Esophagus squamous epithelium (tissue), 4 donors: ENCODE data around the gene SELENOO.

Source experiments
- POLR2A ChIP-seq, 4 donors: fragments of 450-650 bp; IDR thresholded peaks; one replicate each; pipeline ENCODE4 v1.6.1; 2017; ENCODE audit warnings: antibody characterized with exemption in 4 of 4, mild to moderate bottlenecking in 4 of 4, moderate library complexity in 3 of 4
- TF ChIP-seq, protein P1 (sequence below), 6 experiments: fragments of 450-650 bp in 4 of 6; fragments of 200-600 bp in 2 of 6; sonication (generic) in 2 of 6; IDR thresholded peaks; one replicate each; pipeline ENCODE4 v1.5.1; 2016 to 2019; ENCODE audit warnings: antibody characterized with exemption in 6 of 6, mild to moderate bottlenecking in 4 of 6, moderate library complexity in 4 of 6

DNA sequence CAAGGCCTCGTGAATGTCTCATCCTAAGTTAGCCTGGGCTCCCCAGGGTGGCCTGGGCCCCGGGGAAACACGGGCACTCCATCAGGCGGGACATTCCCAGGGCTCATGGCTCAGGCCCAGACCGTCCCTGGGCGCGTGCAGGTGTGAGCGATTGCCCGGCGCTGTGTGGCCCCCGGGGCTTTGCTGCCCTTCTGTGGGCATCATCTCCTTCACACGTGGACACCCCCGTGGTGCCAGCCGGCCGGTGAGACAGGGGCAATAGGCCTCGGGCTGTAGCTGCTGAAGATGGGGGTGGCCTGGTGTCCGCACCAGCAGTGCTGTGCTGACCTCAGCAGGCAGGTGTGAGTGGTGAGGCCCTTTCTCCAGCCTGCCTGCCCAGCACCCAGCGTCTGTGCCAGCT, 4.6 kb upstream of the SELENOO start:
- TF ChIP-seq, protein P1, sequence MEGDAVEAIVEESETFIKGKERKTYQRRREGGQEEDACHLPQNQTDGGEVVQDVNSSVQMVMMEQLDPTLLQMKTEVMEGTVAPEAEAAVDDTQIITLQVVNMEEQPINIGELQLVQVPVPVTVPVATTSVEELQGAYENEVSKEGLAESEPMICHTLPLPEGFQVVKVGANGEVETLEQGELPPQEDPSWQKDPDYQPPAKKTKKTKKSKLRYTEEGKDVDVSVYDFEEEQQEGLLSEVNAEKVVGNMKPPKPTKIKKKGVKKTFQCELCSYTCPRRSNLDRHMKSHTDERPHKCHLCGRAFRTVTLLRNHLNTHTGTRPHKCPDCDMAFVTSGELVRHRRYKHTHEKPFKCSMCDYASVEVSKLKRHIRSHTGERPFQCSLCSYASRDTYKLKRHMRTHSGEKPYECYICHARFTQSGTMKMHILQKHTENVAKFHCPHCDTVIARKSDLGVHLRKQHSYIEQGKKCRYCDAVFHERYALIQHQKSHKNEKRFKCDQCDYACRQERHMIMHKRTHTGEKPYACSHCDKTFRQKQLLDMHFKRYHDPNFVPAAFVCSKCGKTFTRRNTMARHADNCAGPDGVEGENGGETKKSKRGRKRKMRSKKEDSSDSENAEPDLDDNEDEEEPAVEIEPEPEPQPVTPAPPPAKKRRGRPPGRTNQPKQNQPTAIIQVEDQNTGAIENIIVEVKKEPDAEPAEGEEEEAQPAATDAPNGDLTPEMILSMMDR (IDR thresholded peaks at IDR 0.05), result no peak
- TF ChIP-seq POLR2A (IDR thresholded peaks at IDR 0.05), result no peak
